Pulmonary artery endothelial cell (primary cell): Measurements from ENCODE around the gene AKAP6. TPM values are rescaled to one million over a fixed set of nuclear protein-coding genes. Genes with fewer than 3 reads are reported as not detected.
A peak's percentile ranks its signal among the peaks of the same experiment; 100 is the strongest.

Experiments used
- DNase-seq: peaks from one replicate; pipeline ENCODE4 v3.0.0-alpha.2; 2011; ENCODE audit warnings: low read depth, low spot score
- total RNA-seq: library from RNA; depleted of rRNA; stranded (reverse); fragments of >200 nt; gene quantifications from 2 replicates; pipeline ENCODE4 v1.2.3, GENCODE V29; 2014

The AKAP6 gene
- total RNA-seq, 1 donor from 2014 or later, result 0.26 TPM

DNA sequence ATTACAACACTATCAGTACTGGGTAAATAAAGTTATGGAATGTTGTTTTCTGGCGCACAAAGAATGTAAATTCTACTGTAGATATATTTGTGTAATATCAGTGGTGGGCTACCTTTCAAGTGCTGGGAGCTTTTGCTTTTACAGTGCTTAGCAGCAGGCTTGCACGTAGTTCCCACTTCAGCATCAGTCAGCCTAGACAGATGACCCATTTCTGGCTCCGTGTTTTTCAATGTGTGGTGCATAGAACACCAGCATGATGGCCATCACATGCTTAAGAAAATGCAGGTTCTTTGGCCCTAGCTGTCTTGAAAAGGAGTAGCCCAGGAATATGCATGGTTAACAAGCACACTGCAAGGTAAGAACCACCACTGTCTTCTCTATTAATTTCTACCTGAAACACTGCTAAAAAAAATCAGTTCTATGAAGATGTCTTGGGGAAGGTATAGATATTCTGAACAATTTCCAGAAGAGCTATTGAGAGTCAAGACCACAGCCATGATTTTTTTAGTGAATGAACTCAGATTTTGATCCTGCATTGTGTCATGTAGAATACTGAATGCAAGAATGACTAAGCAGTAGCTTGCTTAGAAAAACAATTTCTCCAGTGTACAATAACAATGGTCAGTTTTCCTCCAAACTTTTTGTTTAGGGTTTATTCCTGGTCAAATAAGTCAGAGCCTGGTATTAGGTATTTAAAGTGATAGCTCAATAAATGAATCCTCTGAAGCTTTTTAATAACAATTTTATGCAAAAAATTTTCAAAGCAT, 195.7 kb downstream of the AKAP6 start:
- peak; percentile 41 for DNase-seq

DNA sequence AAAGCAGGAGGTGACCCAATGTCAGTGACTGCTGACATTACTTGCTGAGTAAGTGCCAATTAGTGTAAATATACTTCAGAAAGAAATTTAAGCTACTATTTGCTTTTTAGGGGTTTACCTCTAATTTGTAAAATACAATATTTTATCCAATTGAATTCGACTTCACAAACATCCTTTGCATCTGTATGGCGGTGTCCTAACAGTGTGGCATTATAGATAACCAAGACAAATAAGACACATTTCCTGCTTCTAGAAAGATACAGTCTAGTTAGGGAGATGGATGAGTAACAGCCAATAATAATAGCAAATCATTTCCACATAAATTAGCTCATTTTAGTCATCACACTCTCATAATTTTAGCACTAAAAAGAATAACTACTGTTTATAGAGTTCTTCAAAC, 196.5 kb downstream of the AKAP6 start:
- peak; percentile 8 for DNase-seq

DNA sequence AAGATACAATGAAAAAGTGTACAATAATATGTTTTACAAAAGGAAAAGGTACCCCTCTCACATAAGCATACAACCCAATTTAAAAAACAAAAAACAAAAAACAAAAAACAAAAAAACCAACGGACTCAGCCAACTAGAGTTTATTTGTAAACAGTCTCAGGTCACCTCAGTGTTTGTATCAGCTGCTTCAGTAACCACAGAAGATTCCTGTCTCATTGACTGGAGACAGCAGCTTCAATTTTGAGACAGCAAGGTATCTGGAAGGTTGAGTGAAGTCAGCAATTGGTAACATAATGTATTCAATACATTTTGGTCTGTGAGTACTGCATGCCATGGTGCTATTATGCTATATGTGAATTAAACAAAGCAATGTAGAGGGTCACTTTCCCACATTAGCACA, 201.7 kb downstream of the AKAP6 start:
- no peak for DNase-seq

DNA sequence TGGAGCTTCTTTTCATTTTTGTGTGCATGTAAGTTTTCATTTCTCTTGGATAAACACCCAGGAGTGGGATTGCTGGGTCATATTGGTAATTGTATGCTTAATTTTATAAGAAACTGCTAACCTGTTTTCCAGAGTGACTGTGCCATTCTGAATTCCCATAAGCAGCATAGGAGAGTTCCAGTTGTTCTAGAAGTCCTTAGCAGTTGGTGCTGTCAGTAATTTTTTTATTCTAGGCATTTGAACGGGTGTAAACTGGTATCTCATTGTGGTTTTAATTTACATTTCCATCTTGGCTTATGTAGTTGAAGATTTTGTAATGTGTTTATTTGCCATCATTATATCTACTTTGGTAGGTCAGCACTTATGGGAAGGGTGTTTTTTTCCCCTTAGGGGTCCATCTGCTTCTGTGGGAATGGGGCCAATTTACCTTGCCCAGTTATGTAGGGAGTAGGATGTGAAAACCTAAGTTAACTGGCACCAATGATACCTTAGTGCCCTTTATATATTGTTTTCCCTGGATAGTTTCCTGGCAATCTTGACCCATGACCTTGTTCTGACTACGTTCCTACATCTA, 202.9 kb downstream of the AKAP6 start:
- DNase-seq, result no peak

DNA sequence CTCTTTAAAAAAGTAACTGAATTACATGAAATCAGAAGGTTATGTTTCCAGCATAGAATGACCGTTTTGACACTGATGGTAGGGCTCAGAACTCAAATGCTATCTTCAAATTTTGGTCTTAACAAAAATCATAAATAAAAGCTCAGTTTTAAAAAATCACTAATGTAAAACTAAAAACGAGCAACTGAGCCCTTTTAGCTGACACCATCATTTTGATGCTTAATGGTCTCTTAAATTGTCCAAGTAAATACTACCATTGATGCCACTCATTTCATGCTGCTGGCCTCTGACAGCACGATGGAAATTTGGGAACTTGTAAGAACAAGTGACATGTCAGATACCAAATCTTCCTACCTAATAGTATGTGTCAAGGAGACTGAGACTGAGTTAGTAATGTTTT, 205.0 kb downstream of the AKAP6 start:
- DNase-seq, result no peak

DNA sequence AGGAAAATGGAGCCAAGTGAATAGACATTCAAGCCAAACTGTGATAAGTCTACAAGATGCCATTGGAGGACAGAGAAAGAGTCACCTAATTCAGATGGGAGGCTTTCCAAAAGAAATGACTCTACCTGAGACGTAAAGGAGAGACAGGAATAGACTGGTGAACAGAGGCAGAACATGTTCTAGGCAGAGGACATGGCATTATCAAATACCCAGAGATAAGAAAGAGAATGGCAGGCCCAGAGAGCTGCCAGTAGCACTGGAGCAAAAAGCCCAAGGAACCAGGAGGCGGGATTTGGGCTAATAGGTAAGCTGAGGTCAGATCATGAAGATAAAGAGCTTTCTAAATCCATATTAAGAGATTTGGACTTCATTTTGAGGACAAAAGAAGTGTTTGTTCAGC, 207.1 kb downstream of the AKAP6 start:
- no peak for DNase-seq

DNA sequence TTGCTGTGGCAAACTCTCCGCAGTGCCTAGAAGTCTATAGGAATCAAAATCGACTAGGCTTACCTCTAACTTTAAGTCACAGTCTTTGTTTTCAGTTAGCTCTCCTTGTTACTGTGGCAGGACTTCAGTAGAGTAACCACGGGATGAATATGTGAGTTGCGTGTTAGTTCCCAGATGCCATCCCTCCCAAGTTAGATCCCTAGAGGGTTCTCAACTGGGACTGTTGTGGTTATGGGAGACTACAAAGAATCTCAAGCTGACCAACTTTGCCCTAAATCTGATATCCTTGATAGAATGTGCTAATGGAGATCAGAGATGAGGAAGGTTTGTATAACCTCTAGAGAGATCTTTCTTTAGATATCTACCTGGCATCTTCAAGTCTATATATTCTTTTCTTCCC, 208.1 kb downstream of the AKAP6 start:
- no peak for DNase-seq

DNA sequence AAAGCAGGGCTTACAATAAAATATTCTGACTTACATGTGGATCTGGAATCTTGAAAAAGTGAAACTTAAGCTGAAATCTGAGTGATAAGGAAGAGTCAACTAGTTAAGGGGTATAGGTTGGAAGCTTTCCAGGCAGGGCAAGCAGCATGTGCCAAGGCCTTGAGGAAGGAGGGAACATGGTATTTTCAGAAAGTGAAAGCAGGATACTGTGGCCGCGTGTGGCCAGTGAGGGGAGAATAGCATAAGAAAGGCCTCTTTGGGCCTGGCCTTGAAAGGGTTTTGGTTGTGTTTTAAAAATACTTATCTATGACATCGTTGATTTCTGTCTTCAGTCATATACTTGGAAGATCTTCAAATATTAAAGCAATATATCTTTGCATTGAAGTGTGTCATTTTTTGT, 213.4 kb downstream of the AKAP6 start:
- no peak for DNase-seq

DNA sequence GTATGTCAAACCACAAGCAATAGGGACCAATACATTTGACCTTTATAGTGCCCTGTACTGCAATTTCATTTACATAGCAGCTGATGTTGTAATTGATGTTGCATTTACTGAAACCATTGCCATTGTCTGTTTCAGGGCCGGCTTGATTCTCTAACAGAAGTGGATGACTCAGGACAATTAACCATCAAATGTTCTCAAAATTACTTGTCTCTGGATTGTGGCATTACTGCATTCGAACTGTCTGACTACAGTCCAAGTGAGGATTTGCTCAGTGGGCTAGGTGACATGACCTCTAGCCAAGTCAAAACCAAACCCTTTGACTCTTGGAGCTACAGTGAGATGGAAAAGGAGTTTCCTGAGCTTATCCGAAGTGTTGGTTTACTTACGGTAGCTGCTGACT, 216.0 kb downstream of the AKAP6 start:
- DNase-seq, result no peak

DNA sequence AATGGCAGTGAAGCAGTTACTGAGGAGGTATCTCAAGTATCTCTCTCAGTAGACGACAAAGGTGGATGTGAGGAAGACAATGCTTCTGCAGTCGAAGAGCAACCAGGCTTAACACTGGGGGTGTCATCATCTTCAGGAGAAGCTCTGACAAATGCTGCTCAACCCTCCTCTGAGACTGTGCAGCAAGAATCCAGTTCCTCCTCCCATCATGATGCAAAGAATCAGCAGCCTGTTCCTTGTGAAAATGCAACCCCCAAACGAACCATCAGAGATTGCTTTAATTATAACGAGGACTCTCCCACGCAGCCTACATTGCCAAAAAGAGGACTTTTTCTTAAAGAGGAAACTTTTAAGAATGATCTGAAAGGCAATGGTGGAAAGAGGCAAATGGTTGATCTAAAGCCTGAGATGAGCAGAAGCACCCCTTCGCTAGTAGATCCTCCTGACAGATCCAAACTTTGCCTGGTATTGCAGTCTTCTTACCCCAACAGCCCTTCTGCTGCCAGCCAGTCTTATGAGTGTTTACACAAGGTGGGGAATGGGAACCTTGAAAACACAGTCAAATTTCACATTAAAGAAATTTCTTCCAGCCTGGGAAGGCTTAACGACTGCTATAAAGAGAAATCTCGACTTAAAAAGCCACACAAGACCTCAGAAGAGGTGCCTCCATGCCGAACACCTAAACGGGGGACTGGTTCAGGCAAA, 216.6 kb downstream of the AKAP6 start:
- DNase-seq, result no peak

DNA sequence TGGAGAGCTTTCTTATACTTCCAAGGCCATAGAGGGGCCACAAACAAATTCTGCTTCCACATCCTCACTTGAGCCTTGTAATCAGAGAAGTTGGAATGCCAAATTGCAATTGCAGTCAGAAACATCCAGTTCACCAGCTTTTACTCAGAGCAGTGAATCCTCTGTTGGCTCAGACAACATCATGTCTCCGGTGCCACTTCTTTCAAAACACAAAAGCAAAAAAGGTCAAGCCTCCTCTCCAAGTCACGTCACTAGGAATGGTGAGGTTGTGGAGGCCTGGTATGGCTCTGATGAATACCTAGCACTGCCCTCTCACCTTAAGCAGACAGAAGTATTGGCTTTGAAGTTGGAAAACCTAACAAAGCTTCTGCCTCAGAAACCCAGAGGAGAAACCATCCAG, 217.1 kb downstream of the AKAP6 start:
- DNase-seq, result no peak

DNA sequence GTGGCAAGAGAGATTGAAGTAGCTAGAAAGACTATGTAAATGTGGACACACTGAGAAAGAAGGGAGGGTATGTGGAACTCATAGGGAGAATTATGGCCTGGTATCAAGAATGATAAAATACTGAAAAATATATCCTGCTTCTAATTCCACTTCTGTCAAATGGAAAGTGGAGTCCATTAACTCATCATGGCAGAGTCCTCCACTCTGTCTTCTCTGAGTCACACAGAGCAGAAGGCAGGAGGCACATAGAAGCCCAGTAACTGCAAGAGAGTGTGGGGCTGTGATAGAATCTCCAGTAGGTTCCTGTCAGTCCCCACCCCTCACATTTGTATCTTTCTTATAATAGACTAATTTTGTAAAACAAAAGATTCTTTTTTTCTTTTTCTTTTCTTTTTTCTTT, 223.7 kb downstream of the AKAP6 start:
- DNase-seq, result no peak

DNA sequence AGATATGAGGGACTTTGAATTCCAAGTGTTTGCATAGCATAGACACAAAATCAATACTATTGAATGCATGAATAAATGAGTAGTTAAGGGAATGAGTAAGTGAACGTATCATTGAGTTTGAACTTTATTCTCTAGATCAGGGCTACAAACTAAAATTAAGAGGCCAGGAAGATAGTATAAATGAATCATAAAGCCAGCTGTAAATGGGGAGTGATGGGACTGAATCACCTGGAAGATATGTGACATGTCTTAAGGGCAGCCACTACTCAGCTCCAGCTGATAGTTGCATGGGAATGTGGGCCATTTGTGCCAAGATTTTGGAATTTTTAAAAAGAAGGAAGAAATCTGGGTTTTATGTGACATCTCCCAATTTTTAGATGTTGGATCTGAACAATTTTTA, 229.9 kb downstream of the AKAP6 start:
- DNase-seq, result no peak

DNA sequence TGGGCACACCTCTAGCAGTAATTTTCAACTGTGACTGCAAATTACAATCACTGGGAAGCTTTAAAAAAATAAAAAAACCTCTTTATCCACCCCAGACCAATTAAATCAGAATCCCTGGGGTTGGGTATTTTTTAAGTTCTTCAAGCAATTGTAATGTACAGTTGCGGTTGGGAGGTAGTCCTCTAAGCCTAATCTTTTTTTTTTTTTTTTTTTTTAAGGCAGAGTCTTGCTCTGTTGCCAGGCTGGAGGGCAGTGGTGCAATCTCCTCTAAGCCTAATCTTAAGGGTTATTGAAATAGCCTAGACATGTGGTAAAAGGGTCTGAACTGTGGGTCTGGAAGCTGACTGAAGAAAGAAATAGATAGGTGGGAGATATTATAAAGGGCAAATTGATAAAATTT, 230.5 kb downstream of the AKAP6 start:
- DNase-seq, result no peak

DNA sequence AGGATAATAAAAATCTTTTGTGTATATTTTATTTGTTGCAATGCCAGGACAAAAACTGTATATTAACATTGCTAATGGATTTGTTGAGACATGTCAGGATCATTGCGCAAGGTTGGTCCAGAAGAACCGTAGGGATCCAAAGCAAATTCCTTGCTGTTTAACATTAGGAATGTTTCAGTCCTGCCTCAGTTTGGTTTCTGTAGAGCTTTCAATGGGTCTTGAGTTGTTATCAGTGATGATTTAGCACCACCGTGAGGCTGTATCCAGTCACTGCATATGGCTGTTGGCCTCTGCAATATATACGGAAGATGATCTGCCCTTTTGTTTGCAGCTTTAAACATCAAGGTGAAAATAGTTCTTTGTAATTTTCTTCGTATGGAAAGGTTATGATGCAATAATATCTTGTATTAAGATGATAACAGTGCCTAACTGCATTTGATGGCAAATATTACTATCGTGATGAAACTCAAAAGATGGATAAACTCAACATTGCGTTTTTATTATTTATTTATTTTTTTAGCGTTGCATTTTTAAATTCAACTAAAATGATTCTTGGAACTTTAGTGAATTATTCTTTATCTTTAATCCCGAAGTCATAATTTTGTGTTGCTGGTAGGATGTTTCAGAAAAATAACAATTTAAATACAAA, 231.2 kb downstream of the AKAP6 start:
- peak; percentile 26 for DNase-seq

DNA sequence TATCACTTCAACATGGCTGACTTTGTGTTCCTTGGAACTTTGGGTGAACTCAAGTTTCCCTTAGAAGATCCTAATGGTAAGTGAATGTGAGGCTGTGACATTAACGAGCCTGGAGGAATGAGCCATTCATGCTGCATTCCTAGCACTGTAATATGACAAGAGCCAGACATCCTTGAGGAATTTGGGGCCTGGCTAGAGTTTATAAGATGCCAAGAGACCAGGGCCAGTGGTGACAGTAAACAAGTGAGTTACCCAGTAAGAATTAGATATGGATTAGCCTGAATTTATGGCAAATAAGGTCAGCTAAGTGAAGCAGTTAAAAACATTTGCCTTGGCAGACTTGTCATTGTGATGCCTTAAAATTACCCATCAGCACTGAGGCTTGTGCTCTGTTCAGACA, 232.4 kb downstream of the AKAP6 start:
- DNase-seq, result no peak

DNA sequence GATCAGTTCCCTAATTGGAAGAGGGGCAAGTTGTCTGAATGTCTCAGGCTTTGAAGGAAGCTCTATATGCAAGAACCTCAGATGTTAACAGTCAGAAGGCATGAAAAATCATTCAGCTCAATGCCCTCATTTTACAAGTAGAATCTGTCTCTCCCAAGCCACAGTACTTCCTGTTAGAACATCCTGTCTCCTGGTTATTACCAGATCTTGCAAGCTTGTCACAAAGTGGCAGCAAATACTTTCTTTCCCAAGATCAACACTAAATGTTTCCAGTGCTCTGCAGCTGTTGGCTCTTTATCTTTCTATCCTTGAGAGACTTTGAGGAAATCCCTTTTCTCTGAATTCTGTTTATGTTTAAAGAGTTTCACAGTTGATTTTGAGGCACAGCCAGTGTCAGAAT, 235.5 kb downstream of the AKAP6 start:
- DNase-seq, result no peak

DNA sequence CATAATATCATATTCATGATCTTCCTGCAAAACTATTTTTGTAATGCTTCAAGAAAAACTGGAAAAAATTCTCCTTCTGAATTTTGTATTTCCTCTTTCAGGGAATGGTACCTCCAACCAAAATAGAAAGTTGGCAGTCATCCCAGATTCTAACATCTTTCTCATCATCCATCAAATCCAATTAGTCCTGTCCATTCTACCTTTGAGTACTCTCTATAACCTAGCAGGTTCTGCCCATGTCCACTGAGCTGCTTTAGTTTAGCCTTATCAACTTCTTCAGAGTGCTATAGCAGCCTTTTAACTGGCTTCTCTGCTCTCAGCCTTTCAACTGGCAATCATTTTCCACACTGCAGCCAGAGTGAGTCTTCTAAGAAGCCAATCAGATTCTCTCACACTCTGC, 236.2 kb downstream of the AKAP6 start:
- no peak for DNase-seq

DNA sequence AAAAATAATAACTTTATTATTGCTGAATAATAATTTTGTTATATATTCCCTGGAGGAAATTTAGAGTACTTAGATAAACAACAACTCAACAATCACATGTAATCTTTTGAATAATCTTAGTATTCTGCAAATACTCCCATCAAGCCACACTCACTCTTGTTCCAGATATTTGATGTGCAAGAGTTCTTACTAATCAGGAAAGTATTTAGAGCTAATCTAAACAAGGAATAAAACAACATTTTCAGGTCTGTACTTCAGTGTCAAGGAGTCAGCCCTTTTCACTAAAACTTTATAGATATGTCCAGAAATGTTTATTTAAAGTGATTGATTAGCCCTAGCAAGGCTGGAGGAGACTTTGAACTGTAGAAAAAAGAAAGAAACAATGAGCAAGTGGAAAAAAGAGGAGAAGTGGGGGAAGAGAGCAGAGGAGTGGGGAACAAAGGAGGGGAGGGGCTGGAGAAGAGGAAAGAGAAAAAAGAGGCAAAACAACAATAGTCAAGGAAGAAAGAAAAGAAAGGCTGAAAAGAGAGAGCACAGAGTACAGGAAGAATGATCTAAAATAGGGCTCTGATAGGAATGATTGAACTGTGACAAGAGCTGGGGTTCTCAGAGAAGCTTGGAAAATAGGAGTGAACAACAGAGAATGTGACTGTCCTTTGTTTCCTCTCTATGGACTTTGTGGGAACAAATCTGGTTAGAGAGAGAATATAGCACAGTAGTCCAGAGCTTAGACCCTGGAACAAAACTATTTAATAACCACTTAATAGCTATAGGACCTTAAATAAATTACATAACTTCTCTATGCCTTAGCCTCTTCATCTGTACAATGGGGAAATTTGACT, 238.7 kb downstream of the AKAP6 start:
- DNase-seq, result no peak

DNA sequence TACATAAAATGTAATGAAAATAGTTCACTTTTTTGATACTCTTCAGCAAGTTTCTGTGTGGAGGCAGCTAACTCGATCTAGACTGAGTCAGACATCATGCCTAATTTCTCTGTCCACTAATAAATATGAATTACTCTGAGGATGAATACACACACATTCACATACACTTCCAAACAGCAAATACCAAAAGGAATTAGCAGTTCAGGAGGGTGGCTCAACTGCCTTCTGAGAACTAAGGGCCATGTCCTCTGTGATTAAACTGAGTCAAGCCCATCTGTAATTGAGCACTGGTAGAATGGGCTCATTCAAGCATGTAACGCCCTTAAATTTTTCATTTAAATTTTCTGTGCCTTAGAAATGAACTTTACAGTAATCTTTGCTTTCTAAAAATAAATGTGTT, 242.5 kb downstream of the AKAP6 start:
- no peak for DNase-seq
